GM10248 (cell line): ENCODE measurements around the gene TNNT3.

Source experiments
- CTCF ChIA-PET: fragments of 300-600 bp; sonication (Branson Sonifier 250); formaldehyde crosslinking; extraction: SDS; loops from one replicate; lab custom pipeline; 2021; ENCODE audit warnings: antibody characterized with exemption; lab: Yijun Ruan, JAX
- POLR2A ChIA-PET: fragments of 350-650 bp; sonication (Branson Sonifier 250); formaldehyde crosslinking; extraction: SDS; loops from one replicate; lab custom pipeline; 2020; ENCODE audit warnings: antibody characterized with exemption; lab: Yijun Ruan, JAX
- DNase-seq: peaks from one replicate; pipeline ENCODE4 v3.0.0; 2012; ENCODE audit errors: extremely low spot score
- TF ChIP-seq, protein P1 (sequence below): IDR thresholded peaks from 2 replicates; pipeline ENCODE4 v1.5.1; 2012; ENCODE audit warnings: mild to moderate bottlenecking, low read depth; ENCODE audit errors: extremely low read depth, missing control alignments, control extremely low read depth

Gene TNNT3

DNA sequence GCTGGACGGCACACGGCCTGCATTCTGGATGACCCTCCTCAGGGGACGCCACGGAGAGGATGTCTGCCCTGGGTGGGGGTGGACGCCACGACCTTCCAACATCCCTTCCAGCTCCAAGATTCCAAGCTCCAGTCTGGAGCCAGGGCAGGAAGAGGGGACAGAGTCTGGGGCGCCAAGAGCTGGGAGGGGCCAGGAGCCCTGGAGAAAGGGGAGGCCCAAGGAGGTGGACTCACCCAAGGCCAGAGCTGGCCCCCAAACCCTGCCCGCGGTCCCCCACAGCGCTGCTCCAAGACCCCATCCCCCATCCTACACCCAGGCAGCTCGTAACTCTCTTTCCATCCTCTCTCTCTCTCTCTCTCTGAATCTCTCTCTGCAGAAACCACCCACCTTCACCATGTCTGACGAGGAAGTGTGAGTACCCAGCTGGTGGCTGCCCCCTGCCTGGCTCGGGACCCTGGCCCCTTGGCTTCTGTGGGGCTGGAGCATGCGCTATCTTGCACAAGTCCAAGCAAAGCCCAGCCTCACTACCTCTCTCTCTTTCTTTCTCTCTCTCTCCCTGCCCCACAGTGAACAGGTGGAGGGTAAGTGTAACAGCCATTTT is 3.1 kb downstream of the TNNT3 start:
- ChIA-PET POLR2A (no interaction called here), CTCF (interaction anchor here (1.0 to 4.9 kb wide), 5 partner anchors 11 to 89 kb away, joined by 5 to 28 read pairs (median 6); no protein-coding TSS in a partner anchor)
- DNase-seq: no peak
- TF ChIP-seq, protein P1, sequence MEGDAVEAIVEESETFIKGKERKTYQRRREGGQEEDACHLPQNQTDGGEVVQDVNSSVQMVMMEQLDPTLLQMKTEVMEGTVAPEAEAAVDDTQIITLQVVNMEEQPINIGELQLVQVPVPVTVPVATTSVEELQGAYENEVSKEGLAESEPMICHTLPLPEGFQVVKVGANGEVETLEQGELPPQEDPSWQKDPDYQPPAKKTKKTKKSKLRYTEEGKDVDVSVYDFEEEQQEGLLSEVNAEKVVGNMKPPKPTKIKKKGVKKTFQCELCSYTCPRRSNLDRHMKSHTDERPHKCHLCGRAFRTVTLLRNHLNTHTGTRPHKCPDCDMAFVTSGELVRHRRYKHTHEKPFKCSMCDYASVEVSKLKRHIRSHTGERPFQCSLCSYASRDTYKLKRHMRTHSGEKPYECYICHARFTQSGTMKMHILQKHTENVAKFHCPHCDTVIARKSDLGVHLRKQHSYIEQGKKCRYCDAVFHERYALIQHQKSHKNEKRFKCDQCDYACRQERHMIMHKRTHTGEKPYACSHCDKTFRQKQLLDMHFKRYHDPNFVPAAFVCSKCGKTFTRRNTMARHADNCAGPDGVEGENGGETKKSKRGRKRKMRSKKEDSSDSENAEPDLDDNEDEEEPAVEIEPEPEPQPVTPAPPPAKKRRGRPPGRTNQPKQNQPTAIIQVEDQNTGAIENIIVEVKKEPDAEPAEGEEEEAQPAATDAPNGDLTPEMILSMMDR: no peak

- CTCF ChIA-PET: interaction anchor here (1.0 to 4.9 kb wide), 4 partner anchors 10 to 90 kb away, joined by 6 to 28 read pairs (median 8); no protein-coding TSS in a partner anchor
- POLR2A ChIA-PET: interaction anchor here (0.6 kb wide), 2 partner anchors 11 to 1559 kb away, joined by 4 to 5 read pairs; no protein-coding TSS in a partner anchor
- DNase-seq: no peak
- TF ChIP-seq, protein P1: no peak
These were observed 3.9 kb downstream of the TNNT3 start for GRCh38 chr11:1923201-1923956.

DNA sequence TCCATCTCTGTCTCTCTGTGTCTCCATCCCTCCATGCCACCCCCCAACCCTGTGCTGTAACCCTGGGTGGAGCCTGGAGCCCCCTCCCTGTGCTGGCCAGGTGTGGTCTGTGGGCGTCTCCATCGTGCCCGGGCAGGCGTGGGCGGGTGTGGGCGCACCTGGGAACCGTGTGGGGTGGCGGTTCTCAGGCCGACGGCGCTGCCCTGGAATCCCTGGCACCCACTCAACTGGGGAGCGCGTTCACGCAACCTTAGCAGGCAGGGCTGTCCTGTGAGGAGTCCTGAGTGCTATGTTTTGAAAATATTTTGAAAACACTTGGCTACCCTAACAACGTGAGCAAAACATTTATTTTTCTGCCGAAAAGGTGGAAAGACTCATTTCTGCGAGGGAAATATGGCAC is 4.7 kb downstream of the TNNT3 start:
- CTCF ChIA-PET: interaction anchor here (1.8 to 2.0 kb wide), 2 partner anchors 42 to 78 kb away, joined by 6 read pairs; no protein-coding TSS in a partner anchor
- POLR2A ChIA-PET: interaction anchor here (0.6 kb wide), 2 partner anchors 11 to 1559 kb away, joined by 4 to 5 read pairs; no protein-coding TSS in a partner anchor
- TF ChIP-seq, protein P1: no peak
- DNase-seq: no peak

- DNase-seq: no peak
- ChIA-PET CTCF (interaction anchor here (1.8 kb wide), 1 partner anchor 42 kb away, joined by 6 read pairs; no protein-coding TSS in a partner anchor), POLR2A (no interaction called here)
- TF ChIP-seq, protein P1: no peak
These were observed 5.3 kb downstream of the TNNT3 start for GRCh38 chr11:1924646-1925372.

DNA sequence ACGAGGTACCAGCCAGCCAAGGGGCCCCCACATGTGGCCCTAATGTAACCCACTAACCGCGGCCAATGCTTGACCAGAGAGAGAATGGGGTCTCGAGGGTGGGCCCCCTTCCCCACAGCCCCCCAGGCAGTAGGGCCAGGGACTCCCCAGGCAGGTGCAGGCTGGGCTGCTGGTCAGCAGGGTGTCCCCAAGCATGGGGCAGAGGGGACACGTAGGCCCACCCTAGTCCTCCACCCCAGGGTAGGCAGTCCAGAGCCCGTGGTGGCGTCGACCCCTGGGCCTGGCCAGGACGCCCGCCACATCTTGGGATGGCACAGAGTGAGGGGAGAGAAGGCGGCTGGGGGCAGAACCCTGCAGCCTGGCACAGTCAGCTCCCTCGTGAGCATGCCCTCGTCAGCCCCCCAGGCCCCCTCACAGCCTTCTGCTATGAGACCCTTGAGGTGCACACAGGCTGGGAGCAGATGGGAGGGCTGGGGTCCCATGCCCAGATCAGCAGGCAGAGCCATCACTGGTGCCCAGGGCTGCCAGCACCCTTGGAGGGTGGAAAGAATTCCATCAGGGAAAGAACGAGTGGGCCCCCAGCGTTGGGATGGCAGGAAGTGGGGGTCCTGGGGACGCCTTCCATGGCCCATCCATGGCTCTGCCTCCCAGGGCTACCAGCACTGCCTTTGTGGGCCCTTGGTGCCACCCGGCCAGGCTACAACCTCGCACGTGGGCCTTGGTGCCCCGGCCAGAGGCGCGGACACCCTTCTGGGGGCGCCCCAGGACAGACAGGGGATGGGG is 6.1 kb downstream of the TNNT3 start:
- TF ChIP-seq, protein P1: no peak
- DNase-seq: no peak
- CTCF ChIA-PET: interaction anchor here (1.8 kb wide), 1 partner anchor 43 kb away, joined by 6 read pairs; no protein-coding TSS in a partner anchor
- POLR2A ChIA-PET: no interaction called here
